Heart left ventricle (tissue), 16 donors: ENCODE measurements around the gene PYHIN1. TPM values are rescaled to one million over a fixed set of nuclear protein-coding genes. Genes with fewer than 3 reads are reported as not detected.
A peak's percentile ranks its signal among the peaks of the same experiment; 100 is the strongest.

Experiments used
- ATAC-seq, 4 donors: fragments of 200-7000 bp; cut with Tn5 transposase; one replicate each; pipeline ENCODE4 v1.9.1; 2020 to 2022; ENCODE audit warnings: moderate library complexity in 4 of 4, mild to moderate bottlenecking in 3 of 4, moderate number of reproducible peaks in 1 of 4
- DNase-seq, 5 donors: peaks; one replicate each; pipeline ENCODE4 v3.0.0-alpha.2; 2020
- H3K27ac ChIP-seq, 12 donors: fragments of 200-600 bp; sonication (generic) in 4 of 12; one replicate each; pipeline versions ENCODE4 v1.5.0 to v1.8.0; 2016 to 2022; ENCODE audit warnings: mild to moderate bottlenecking in 2 of 12
- H3K27me3 ChIP-seq, 9 donors: fragments of 200-600 bp; sonication (generic) in 2 of 9; one replicate each; pipeline versions ENCODE4 v1.5.1 to v1.8.0; 2016 to 2022; ENCODE audit warnings: mild to moderate bottlenecking in 3 of 9
- H3K36me3 ChIP-seq, 9 donors: fragments of 200-600 bp; sonication (generic) in 2 of 9; one replicate each; pipeline versions ENCODE4 v1.5.0 to v1.8.0; 2018 to 2022; ENCODE audit warnings: mild to moderate bottlenecking in 2 of 9
- H3K4me1 ChIP-seq, 12 donors: fragments of 200-600 bp; sonication (generic) in 4 of 12; one replicate each; pipeline versions ENCODE4 v1.5.0 to v1.8.0; 2016 to 2022; ENCODE audit warnings: mild to moderate bottlenecking in 3 of 12
- H3K4me3 ChIP-seq, 12 donors: fragments of 200-600 bp; sonication (generic) in 4 of 12; one replicate each; pipeline versions ENCODE4 v1.5.0 to v1.8.0; 2017 to 2022; ENCODE audit warnings: mild to moderate bottlenecking in 9 of 12, moderate library complexity in 4 of 12
- H3K9me3 ChIP-seq, 12 donors: fragments of 200-600 bp; sonication (generic) in 4 of 12; one replicate each; pipeline versions ENCODE4 v1.5.0 to v1.8.0; 2016 to 2022; ENCODE audit warnings: mild to moderate bottlenecking in 1 of 12
- POLR2A ChIP-seq, 2 donors: fragments of 450-650 bp; IDR thresholded peaks; one replicate each; pipeline ENCODE4 v1.6.1; 2017; ENCODE audit warnings: antibody characterized with exemption in 2 of 2, mild to moderate bottlenecking in 2 of 2, moderate library complexity in 2 of 2
- WGBS, 4 donors: extraction: QIAGEN DNeasy Blood & Tissue Kit in 2 of 4; methylation state at CpG; one replicate each; pipeline versions ENCODE4 v1.1.5 to v1.1.7; 2013 to 2018; 5-methylcytosine and 5-hydroxymethylcytosine counted together
- intact Hi-C, 10 donors: fragments of 100-400 bp; cut with DNase I; formaldehyde crosslinking; loops; one replicate each; pipeline versions ENCODE4 v1.11.1 to v1.14.2; 2022
- polyA plus RNA-seq, 2 donors: library from polyadenylated mRNA; stranded (reverse); fragments of 200-250 nt; gene quantifications; one replicate each; pipeline ENCODE4 v1.2.3, GENCODE V29; 2013
- total RNA-seq, 9 donors: library from RNA; depleted of rRNA in 2 of 9; stranded (reverse); fragments of >200 nt in 2 of 9; fragmentation: NEBNext Ultra II Directional in 3 of 9; extraction: Animal tissue kit (Norgen Biotek cat#: 25700) in 3 of 9; gene quantifications; one replicate each; pipeline versions ENCODE4 v1.1.0 to v1.2.4, GENCODE V29; 2016 to 2023
- TF ChIP-seq, protein P1 (sequence below), 12 donors: fragments of 200-600 bp; sonication (generic) in 4 of 12; IDR thresholded peaks; one replicate each; pipeline versions ENCODE4 v1.5.0 to v1.8.0; 2018 to 2022; ENCODE audit warnings: antibody characterized with exemption in 12 of 12, mild to moderate bottlenecking in 5 of 12
- donor health status: ischemic (EF 13 %, LVEDD 7.1; RV severe dilation, severe dysfunction).
- donor health status: healthy with polysubstance abuse.
- donor health status: DM: no; HTN: yes; CAD: no.
- donor health status: DM: no; HTN: no; CAD: no.
- donor health status: ischemic (EF 25% LVEDD 6.9; RV normal size, moderate dysfunction).
- donor health status: ischemic (EF 25% LVEDD 5.7; RV mildly dilated, moderate dysfunction).
- donor health status: healthy.
- donor health status: DM: yes; HTN: yes; CAD: no.
- donor health status: ischemic (EF 35%, LVEDD 5.7; RV mildly dilated, moderate dysfunction).
- donor health status: nonischemic (EF 11% LVEDD 7.7; RV severe dilation, severe dysfunction).
- donor health status: DM: yes; HTN: yes; CAD: no.
- donor health status: PGD.
- donor health status: ischemic (EF 29% LVEDD 5.4; RV normal size, mild dysfunction).
- donor health status: nonischemic (EF 23%, LVEDD 6.1; RV moderate dilation, normal function).

The PYHIN1 gene
- total and polyA plus RNA-seq, 11 donors: 0.07 to 3.1 (median 0.26) TPM; not detected in 5

DNA sequence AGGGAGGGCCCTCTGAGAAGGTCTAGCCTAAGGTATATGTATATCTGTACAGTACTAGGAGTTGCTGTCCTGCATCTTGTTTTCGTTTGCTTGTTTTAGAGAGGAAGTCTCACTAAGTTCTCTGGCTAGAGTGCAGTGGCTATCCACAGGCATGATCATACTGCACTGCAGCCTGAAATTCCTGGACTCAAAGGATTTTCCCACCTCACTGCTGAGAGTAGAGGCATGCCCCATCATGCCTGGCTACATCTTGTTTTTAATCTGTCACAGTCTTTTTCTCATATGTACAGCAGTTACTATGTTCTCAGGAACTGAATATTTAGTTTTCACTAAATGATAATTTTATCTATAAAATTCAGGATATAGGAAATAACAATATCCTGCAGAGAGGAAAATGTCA lies 15.3 kb upstream of the PYHIN1 start:
- no peak for ATAC-seq
- Histone ChIP-seq H3K9me3 (peaks cover 0 to 30% (median 14%) of the 10 kb centered on the region in 12 donors), H3K4me1 (no peaks in the 10 kb centered on the region), H3K27me3 (no peaks in the 10 kb centered on the region), H3K4me3 (no peak overlapping the region), H3K27ac (no peak overlapping the region), H3K36me3 (no peaks in the 10 kb centered on the region)
- no peak for DNase-seq
- WGBS, 4 donors: 17 to 49% (median 40%) methylated on average over 1 of the region's 1 CpG
- intact Hi-C loops: no loop called here
- TF ChIP-seq, protein P1, sequence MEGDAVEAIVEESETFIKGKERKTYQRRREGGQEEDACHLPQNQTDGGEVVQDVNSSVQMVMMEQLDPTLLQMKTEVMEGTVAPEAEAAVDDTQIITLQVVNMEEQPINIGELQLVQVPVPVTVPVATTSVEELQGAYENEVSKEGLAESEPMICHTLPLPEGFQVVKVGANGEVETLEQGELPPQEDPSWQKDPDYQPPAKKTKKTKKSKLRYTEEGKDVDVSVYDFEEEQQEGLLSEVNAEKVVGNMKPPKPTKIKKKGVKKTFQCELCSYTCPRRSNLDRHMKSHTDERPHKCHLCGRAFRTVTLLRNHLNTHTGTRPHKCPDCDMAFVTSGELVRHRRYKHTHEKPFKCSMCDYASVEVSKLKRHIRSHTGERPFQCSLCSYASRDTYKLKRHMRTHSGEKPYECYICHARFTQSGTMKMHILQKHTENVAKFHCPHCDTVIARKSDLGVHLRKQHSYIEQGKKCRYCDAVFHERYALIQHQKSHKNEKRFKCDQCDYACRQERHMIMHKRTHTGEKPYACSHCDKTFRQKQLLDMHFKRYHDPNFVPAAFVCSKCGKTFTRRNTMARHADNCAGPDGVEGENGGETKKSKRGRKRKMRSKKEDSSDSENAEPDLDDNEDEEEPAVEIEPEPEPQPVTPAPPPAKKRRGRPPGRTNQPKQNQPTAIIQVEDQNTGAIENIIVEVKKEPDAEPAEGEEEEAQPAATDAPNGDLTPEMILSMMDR (IDR thresholded peaks at IDR 0.05): no peak
- no peak for TF ChIP-seq POLR2A (IDR thresholded peaks at IDR 0.05)

DNA sequence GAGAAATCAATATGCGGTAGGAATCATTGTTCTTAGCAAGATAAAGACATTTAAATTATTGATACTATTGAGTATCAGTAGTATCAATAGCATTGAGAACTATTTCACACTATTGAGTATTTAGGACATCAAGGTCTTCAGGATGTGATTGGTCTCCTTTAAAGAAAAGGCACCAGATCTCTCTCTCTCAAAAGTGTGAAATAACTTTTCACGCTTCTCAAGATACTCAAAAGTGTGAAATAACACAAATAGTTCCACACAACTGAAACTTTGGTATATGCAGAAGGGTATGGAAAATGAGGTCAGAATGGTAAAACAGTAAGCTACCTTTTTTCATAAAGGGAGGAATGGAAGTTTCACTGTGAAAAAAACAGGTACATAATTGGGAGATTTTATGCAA lies 6.7 kb upstream of the PYHIN1 start:
- Histone ChIP-seq H3K36me3 (no peaks in the 10 kb centered on the region), H3K4me1 (no peaks in the 10 kb centered on the region), H3K9me3 (peaks cover 0 to 19% (median 7%) of the 10 kb centered on the region in 12 donors), H3K4me3 (no peak overlapping the region), H3K27ac (no peak overlapping the region), H3K27me3 (no peaks in the 10 kb centered on the region)
- intact Hi-C loops: no loop called here
- WGBS, 4 donors: 58 to 84% (median 68%) methylated on average over 2 of the region's 2 CpGs
- no peak for ATAC-seq
- TF ChIP-seq, protein P1 (IDR thresholded peaks at IDR 0.05): no peak
- no peak for TF ChIP-seq POLR2A (IDR thresholded peaks at IDR 0.05)
- no peak for DNase-seq

DNA sequence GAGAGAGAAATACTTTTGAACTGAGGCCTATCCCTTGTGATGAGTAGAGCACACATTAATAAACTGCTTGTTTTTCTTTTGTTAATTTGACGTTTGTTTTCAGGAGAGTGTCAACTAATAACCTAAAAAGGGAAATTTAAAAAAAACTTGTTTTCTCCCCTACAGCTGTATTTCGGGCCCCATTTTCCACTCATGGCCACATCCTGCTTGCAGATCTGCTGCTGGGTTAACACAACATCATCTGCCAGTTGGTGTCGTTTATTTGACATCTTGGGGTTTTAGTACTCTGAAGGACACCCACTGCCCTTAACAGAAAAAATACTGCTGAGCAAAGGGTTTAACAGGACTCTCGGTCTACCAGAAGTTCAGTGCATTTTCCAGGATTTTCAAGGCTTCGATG lies 848 bp upstream of the PYHIN1 start:
- 77 to 80% (median 78%) methylated on average over 5 of the region's 5 CpGs for WGBS, 4 donors
- H3K4me3 ChIP-seq: peak overlapping the region in 1 of 12 donors; percentile 53

DNA sequence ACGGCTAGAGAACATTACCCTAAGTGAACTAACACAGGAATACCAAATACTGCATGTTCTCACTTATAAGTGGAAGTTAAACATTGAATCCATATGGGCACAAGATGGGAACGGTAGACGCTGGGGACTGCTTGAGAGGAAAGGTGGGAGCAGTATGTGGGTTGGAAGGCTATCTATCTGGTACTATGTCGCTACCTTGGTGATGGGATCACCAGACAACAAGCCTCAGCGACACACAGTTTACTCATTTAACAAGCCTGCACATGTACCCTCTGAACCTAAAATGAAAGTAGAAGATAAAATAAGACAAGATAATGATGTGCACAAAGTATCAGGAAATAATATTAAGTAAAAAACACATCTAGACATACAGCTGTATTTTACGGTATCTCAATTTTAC lies 819 bp downstream of the PYHIN1 start:
- Histone ChIP-seq H3K9me3 (peaks cover 0 to 8% (median under 1%) of the 10 kb centered on the region in 12 donors), H3K27ac (peak overlapping the region in 1 of 12 donors; percentile 86), H3K4me1 (peaks cover 0 to 3% (median 0%) of the 10 kb centered on the region in 12 donors), H3K36me3 (no peaks in the 10 kb centered on the region), H3K27me3 (no peaks in the 10 kb centered on the region), H3K4me3 (peak overlapping the region in 3 of 12 donors; percentile 24 to 53 (median 26))
- ATAC-seq (no peak), DNase-seq (no peak)
- TF ChIP-seq, protein P1 (IDR thresholded peaks at IDR 0.05): no peak
- no peak for TF ChIP-seq POLR2A (IDR thresholded peaks at IDR 0.05)
- intact Hi-C loops: loop anchor here in 1 of 10 donors (10.0 kb wide), 1 partner anchor 57 kb away; no protein-coding TSS in a partner anchor
- 91 to 93% (median 93%) methylated on average over 6 of the region's 6 CpGs for WGBS, 4 donors

More for the DNA sequence above, 848 bp upstream of the PYHIN1 start:
- H3K36me3 ChIP-seq: no peaks in the 10 kb centered on the region
- ATAC-seq: peak in 1 of 4 donors; percentile 30
- peaks cover 0 to 3% (median 0%) of the 10 kb centered on the region in 12 donors for H3K4me1 ChIP-seq
- no peak for TF ChIP-seq POLR2A (IDR thresholded peaks at IDR 0.05)
- TF ChIP-seq, protein P1 (IDR thresholded peaks at IDR 0.05): no peak
- no peak for DNase-seq
- peaks cover 0 to 16% (median 6%) of the 10 kb centered on the region in 12 donors for H3K9me3 ChIP-seq
- H3K27me3 ChIP-seq: no peaks in the 10 kb centered on the region
- intact Hi-C loops: loop anchor here in 1 of 10 donors (10.0 kb wide), 1 partner anchor 56 kb away; no protein-coding TSS in a partner anchor
- H3K27ac ChIP-seq: peak overlapping the region in 1 of 12 donors; percentile 86
